HG02840 (cell line): ENCODE results near the gene HLA-DMA.
A peak's percentile ranks its signal among the peaks of the same experiment; 100 is the strongest.

Source experiments
- ATAC-seq: cut with Tn5 transposase; IDR thresholded peaks from one replicate; pipeline ENCODE4 v1.9.1; 2021; ENCODE audit warnings: mild to moderate bottlenecking, moderate library complexity, moderate number of reproducible peaks; ENCODE audit not compliant: unreplicated experiment, low FRiP score

The HLA-DMA gene

GRCh38 chr6:32952817-32953739, at the start of gene HLA-DMA:
Gene HLA-DMA, minus strand, starts transcription at chr6:32953097. Its CDS starts 61 bp downstream, at chr6:32953036.
- peak; percentile 76 for ATAC-seq

- no peak for ATAC-seq
Observed at GRCh38 chr6:33001685-33002084, 48.8 kb upstream of the HLA-DMA start.

- ATAC-seq = no peak
Observed at GRCh38 chr6:33000055-33000454, 47.2 kb upstream of the HLA-DMA start.

- ATAC-seq = no peak
Observed at GRCh38 chr6:32995448-32995847, 42.6 kb upstream of the HLA-DMA start.

- no peak for ATAC-seq
Observed at GRCh38 chr6:32993363-32993973, 40.6 kb upstream of the HLA-DMA start.

- no peak for ATAC-seq
Observed at GRCh38 chr6:32991972-32992371, 39.1 kb upstream of the HLA-DMA start.

GRCh38 chr6:32989368-32989767, 36.5 kb upstream of the HLA-DMA start:
- no peak for ATAC-seq

- no peak for ATAC-seq
Observed at GRCh38 chr6:32984622-32985389, 31.9 kb upstream of the HLA-DMA start.

GRCh38 chr6:32983964-32984621, 31.2 kb upstream of the HLA-DMA start:
- no peak for ATAC-seq

- ATAC-seq = no peak
Observed at GRCh38 chr6:32983493-32983848, 30.6 kb upstream of the HLA-DMA start.

GRCh38 chr6:32982702-32983492, 30.0 kb upstream of the HLA-DMA start:
- ATAC-seq = no peak

- no peak for ATAC-seq
Observed at GRCh38 chr6:32982084-32982701, 29.3 kb upstream of the HLA-DMA start.

- no peak for ATAC-seq
Observed at GRCh38 chr6:32980488-32981038, 27.7 kb upstream of the HLA-DMA start.

GRCh38 chr6:32979720-32980487, 27.0 kb upstream of the HLA-DMA start:
- ATAC-seq = no peak

- ATAC-seq = no peak
Observed at GRCh38 chr6:32977953-32978324, 25.0 kb upstream of the HLA-DMA start.

- ATAC-seq = no peak
Observed at GRCh38 chr6:32977272-32977952, 24.5 kb upstream of the HLA-DMA start.

GRCh38 chr6:32976334-32977069, 23.6 kb upstream of the HLA-DMA start:
- ATAC-seq = no peak
